HG03025 (cell line): ENCODE data around the gene PLAAT3.
A peak's percentile ranks its signal among the peaks of the same experiment; 100 is the strongest.
"Not testable (repeated sequence)": the region's sequence is repeated elsewhere in the genome, so short reads cannot be mapped to it uniquely, and the experiment has no call there.

ENCODE experiments used
- ATAC-seq: cut with Tn5 transposase; IDR thresholded peaks from one replicate; pipeline ENCODE4 v1.9.1; 2021; ENCODE audit warnings: mild to moderate bottlenecking, moderate library complexity; ENCODE audit not compliant: unreplicated experiment, low FRiP score

PLAAT3 gene

DNA sequence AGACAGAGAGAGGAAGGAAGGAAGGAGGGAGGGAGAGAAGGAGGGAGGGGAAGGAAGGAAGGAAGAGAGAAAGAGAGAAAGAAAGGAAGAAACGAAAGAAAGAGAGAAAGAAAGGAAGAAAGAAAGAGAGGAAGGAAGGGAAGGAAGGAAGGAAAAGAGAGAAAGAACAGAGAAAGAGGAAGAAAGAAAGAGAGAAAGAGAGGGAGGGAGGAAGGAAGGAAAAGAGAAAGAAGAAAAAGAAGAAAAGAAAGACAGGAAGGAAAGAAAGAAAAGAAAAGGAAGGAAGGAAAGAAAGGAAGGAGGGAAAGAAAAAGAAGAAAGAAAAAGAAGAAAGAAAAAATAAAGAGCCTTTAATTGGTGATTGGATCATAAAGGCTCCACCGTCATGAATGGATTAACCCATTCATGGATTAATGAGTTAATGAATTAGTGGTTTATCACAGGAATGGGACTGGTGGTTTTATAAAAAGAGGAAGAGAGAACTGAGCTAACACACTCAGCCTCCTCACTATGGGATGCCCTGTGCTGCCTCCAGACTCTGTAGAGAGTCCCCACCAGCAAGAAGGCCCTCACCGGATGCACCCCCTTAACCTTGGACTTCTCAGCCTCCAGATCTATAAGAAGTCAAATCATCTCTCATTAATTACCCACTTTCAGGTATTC lies 42.1 kb downstream of the PLAAT3 start:
- ATAC-seq = no peak

DNA sequence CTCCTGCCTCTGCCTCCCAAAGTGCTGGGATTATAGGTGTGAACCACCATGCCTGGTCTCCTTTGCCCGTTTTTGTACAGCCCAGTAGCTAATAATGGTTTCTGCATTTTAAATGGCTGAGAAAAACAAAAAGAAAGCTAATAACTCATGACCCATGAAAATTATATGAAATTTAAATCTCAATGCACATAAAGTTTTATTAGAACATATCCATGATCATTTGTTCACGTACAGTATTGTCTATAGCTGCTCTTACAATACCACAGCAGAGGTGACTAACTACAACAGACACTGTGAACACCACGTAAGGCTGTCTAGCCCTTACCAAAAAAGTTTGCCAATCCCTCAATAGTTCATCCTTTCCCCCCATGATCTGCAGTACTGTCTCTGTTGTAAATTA lies 44.7 kb downstream of the PLAAT3 start:
- ATAC-seq = no peak

DNA sequence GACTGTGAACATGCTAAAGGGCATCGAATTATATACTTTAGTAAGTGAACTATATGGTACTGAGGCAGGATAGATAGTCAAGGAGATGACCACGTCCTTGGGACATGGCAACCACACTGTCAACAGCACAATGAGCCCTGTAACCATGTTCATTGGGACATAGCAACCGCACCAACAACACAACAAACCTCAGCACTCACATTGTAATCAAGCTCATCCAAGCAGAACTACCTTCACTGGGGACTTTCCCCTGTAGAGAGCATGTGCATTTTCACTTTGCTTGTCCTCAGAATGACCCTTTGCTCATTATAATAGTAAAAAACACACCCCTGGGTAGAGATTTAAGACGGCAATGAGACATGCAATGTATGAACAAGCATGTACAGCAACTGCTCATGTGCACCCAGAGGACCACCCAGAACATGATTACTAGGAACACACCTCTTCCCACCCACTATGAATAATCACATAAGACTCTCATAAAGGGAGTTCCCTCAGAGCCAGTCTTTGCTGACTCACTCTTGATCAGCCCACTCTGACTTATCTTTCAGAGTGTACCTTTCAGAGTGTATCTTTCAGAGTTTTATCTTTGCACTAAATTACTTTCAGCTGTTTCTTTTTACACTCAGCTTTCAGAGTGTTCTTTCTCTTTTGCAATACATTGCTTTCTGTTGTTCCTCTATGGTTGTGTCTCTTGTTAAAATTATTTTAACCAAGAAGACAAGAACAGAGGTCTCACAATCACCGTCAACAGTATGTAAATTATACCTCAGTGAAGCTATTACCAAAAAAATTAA lies 47.0 kb downstream of the PLAAT3 start:
- peak; percentile 51 for ATAC-seq

DNA sequence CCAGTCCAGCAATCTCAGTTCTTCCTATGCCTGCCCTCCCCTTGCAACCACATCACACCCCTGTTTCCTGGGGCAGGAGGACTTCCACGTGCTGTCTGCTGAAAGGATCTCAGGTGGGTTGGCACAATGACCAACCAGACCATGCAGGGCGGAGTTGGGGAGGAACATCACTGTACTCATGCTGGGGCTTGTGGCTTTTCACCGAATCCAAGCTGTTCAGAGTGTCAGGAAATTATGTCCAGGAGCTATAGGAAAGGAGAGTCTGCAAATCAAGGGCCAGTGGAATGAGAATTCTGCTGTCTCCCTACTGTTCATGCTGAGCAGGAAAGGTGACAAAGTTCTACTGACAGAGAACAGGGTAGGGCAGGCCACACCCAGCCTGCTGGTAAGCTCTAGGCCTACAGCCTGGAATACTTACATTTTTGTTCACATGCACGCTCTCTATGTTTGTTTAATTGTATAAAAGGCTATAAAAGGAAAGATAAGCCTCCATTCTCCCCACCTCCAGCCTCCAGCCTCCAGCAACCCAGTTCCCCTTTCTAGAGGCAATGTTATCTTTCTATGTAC lies 49.4 kb downstream of the PLAAT3 start:
- no peak for ATAC-seq

DNA sequence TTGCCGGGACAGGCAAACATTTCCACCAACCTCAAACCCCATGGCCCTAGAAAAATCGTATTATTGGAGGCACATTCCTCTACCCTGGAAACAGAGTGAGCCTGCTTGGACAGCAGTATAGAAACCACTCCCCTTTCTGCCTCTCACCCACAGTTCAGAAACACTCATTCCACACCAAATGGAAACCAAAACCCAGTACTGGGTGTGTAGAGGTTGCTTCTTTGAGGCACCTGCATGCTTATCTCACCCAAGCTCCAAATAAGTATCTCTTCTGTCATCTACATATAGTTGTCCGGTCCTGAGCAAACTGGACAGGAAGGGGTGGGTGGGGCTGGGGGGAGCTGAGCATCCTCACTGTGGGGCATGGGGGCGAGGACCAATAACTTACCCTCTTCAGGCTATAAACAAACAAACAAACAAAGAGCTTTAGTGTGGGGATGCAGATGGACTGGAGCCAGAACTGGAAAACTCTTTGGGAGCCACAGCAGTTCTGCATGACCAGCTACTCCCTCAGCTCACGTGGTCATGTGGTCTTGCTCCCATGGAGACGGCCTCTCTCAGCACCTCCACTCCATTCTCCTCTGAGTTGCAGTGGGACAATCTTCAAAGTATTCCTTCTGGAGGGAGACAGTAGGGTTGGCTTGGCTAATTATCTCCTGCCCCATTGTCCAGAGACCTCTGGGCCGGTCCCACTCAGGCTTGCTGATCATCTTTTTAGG lies 50.0 kb downstream of the PLAAT3 start:
- peak; percentile 75 for ATAC-seq

DNA sequence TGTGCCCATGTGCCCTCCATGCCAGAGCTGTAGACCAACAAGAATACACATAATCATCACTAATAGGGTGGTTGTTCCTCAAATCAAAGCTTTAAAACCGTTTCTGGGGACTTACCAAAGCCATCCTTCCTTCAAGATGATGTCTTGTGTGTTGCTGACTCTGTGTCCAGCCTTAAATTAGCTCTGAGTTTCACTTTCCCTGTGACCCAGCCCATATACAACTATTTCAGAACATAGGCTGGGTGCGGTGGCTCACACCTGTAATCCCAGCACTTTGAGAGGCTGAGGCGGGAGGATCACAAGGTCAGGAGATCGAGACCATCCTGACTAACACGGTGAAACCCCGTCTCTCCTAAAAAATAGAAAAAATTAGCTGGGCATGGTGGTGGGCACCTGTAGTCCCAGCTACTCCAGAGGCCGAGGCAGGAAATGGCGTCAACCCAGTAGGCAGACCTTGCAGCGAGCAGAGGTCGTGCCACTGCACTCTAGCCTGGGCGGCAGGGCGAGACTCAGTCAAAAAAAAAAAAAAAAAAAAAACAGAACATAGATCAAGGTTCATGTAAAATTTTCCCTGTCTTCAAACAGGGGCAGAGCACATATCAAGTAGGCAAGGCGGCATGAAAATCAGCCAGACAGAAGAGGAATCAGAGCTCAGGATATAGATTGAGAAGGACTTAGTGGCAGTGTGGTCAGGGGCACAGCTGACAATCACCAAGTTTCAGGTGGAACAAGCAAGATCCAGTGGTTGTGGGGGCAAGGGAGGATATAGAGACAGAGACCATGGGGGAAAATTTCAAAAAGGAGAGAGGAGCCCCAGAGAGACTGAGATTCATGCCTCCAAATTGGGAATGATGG lies 50.8 kb downstream of the PLAAT3 start, which contains the start of gene PLAAT2:
Gene PLAAT2, minus strand, starts transcription at position 179 of the 855 bp plus-strand sequence. Its CDS starts 55 bp downstream, at position 124.
- peak; percentile 7 for ATAC-seq

DNA sequence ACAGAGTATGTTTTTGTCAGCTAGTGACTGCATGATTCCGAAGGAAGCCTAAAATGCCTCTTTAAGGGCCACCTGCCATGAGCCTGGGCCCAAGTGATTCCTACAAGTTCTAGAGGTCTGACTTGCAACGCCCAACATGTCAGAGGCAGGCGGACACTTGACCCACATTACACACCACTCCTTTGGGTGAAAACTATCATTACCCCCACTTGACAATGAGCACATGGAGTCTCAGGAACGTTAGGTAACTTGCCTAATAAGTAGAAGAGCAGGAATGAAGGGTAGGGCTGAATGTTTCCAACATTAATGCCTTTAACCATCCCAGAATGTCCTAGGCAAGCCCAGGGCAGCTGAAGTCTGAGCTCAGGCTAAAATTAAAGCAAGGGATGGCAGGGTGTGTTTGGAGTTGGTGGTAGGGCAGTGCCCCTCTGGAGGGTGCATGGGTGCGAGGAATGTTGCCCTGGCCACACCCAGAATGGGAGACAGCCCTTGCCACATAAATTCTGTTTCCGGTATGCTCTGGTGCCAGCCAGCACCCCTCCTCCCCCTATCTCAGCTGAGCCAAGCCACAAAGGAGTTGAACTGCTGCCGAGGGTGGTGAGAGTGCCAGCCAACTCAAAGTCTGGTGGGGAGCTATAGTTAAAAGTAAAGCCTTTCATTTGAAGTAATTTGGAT lies 53.6 kb downstream of the PLAAT3 start:
- no peak for ATAC-seq

DNA sequence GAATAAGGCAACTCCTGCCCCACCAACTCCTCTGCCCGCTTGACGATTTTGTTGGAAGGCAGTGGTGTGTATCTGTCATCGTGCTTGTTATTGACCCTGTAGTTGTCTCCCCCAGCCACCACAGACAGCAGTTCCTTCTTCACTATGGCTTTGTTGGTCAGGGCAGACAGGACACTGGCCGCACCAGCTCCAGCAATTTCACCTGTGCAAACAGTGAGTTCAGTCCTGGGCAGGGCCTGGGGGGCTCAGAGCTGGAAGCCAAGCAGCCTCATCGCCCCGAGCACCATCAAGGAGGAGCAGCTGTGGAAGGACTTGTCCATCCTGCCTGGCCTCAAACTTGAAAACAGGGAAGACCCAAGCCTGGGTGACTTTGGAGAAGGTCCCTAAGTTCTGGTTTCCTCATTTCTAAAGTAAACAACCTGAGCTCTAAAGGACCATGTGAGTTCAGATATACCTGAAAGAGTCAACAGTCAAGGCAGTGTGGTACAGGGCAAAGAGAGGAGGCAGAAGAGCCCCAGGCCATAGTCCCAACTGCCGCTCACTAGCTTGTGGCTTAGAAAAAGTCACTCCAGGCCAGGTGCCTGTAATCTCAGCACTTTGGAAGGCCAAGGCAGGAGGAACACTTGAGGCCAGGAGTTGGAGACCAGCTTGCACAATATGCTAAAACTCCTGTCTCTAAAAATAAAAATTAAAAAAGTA lies 55.6 kb downstream of the PLAAT3 start:
- no peak for ATAC-seq

DNA sequence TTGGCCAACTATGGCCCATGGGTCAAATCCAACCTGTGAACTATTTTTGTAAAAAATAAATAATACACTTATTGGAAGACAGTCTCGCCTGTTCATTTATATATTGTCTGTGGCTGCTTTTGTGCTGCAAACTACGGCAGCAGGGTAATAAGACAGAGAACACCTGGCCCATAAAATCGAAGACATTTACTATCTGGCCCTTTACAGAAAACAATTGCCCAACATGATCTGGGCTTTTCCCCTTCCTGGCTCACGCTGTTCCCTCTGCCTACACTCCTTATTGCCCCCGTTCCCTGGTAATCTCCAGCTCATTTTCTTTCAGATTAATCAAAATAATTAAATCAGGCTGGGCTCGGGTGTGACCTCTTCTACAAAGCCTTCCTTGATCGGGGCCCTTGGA lies 56.7 kb downstream of the PLAAT3 start:
- no peak for ATAC-seq

DNA sequence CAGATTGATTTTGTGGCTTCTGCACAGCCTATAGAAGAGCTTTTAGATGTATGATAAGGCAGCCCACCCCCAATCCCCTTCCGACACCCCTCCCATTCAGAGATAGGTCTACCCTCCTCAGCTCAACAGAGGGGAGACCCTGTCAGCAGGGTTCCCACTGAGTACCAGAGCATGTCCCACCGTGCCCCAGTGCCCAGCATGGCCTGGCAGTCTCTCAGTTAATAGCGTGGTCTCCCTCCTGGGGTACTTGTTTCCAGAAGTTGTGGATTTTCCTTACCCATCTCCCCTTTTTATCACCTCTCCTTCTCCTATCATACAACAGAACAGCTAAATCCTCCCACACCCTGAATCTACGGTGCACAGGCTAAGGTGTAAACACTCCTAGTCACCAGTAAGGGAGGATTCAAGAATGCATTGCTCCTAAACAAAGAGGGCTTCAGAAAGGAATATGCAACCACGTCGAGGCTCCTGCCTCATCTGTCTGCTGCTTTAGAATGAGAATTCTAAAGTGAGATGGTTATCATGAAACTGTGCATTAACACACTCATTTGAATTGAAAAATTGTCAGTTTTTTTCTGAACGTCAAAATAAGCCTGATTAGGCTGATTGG lies 57.7 kb downstream of the PLAAT3 start:
- no peak for ATAC-seq

DNA sequence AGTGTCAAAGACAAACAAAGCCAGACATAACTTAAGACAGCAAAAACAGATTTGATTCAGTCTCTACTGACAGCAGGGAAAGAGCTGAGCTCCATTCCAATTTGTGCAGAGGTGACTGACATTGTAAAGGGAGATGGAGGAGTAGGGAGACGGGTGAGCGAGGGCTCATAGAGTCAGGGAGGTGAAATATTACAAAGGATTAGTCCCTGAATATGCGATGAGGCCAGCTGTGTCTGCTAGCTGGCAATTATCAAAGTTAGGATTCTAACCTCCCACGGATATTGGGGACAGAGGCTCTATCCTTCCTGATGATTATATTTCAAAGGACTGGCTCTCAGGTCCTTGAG lies 59.4 kb downstream of the PLAAT3 start:
- no peak for ATAC-seq

DNA sequence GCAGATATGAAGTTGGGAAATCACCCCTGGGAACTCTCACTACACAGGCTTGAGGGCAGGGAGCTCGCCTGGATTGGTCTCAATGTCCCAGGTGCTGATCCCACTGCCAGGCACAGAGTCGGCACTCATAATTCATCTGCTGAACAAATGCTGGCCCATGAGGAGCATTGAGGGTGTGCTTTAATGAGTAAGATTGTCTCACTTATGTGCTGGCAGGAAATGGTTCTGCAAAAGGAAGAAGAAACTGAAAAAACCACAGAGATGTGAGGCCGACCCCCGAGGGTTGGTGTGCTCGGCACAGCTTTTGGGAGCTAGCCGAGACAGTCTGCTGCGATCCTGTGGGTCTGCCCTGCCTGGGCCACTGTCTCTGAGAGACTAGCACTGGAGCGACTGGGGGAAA lies 60.5 kb downstream of the PLAAT3 start:
- peak; percentile 53 for ATAC-seq

DNA sequence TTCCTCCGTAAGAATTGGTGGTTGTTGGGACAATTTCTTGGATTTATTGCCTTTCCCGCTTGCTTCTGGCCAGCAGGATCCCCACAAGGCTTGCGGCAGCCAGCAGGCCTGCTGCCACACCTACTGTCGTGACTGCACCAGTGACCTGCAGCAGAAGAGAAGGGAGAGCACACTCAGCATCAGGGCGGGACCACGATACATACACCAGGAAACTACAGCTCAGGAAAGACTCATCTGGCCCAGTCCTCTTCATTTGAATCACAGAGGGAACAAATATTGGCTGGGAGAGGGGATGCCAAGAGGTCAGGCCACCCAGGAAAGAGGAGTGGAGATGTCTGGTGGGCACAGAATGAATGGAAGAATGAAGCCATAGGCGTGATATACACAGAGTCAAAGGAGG lies 61.3 kb downstream of the PLAAT3 start:
- ATAC-seq = no peak

DNA sequence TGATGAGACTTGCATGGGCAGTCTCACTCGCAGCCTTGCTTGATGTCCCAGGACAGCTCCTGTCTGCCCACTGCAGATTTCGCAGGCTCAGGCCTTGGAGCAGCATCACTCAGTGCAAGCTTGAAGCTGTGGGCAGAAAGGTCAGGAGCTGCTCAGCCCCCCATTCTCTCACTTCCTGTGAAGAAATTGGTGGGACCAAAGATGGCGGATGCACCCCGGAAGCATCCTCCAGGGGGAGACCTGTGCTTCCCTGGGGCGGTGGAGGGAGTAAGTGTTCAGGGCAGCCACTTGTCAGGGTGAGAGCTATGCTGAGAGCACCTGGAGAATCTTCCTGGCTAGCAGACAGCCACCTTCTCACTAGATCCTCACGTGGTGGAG lies 62.4 kb downstream of the PLAAT3 start:
- ATAC-seq = no peak

DNA sequence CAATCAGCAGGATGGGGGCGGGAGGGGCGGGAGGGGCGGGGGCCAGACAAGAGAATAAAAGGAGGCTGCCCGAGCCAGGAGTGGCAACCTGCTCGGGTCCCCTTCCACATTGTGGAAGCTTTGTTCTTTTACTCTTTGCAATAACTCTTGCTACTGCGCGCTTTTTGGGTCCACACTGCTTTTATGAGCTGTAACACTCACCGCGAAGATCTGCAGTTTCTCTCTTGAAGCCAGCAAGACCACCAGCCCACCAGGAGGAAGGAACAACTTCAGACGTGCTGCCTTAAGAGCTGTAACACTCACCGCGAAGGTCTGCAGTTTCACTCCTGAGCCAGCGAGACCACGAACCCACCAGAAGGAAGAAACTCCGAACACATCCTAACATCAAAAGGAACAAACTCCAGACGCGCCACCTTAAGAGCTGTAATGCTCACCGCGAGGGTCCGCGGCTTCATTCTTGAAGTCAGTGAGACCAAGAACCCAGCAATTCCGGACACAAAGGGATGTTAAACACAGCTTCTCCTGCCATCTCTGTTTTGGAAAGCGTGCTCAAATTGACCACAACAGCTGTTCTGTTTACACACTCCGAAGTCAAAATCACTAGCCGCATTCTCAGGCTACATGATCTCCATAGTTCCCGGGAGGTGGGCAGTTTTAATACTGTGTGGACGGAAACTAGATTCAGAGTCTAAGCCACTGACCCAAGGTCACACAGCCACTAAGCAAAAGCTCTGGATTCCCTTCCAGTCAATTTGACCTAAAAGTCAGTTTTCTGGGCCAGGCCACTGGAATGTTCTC lies 62.9 kb downstream of the PLAAT3 start:
- no peak for ATAC-seq

DNA sequence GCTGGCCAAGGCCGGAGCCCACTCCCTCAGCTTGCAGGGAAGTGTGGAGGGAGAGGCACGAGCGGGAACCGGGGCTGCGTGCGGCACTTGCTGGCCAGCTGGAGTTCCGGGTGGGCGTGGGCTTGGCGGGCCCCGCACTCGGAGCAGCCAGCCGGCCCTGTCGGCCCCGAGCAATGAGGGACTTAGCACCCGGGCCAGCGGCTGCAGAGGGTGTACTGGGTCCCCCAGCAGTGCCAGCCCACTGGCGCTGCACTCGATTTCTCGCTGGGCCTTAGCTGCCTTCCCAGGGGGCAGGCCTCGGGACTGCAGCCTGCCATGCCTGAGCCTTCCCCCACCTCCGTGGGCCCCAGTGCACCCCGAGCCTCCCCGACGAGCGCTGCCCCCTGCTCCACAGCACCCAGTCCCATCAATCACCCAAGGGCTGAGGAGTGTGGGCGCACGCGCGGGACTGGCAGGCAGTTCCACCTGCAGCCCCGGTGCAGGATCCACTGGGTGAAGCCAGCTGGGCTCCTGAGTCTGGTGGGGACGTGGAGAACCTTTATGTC lies 64.0 kb downstream of the PLAAT3 start:
- not testable (repeated sequence) for ATAC-seq

DNA sequence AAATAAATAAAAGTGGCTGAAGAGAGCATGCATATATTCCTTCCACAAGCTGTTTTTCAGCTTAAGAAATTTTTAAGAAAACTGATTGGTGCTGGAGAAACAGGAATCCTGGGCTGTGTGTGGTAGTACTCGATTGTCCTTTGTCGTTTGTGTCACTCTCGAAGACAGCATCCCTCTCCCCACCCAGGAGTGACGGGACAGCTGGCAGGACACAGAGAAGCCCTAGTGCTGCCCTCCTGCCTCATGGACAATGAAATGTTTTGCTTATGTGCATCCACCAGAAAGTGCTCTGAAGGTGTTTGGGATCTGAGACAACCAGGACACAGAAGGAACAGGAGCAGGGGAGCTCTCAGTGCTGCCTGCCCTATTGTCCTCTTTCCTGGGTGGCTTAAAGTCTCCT lies 64.8 kb downstream of the PLAAT3 start:
- ATAC-seq = no peak

DNA sequence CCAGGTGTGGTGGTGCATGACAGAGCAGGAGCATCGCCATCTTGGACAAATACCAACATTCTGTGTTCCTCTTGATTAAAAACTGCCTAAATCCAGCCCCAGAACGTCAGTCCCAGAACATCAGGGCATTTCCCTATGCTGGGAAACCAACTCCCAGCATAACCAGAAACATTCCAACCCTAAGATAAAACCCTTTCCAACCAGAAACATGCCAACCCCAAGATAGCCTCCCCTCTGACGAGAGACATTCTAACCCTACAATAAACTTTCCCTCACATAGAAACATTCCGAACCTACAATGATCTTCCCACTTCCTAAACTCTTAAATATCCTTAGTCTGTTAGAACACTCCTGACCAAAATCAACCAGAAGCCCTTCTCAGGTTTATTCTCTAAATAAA lies 66.1 kb downstream of the PLAAT3 start:
- no peak for ATAC-seq
